D721Med (cell line): ENCODE data around the gene DHCR7.

ENCODE experiments used
- DNase-seq: peaks from one replicate; pipeline ENCODE4 v3.0.0; 2011; ENCODE audit warnings: low spot score; ENCODE audit not compliant: insufficient read length
- FAIRE-seq: peaks from 2 replicates; lab custom pipeline; 2011; peaks lifted over from hg19 to GRCh38; lab: Jason Lieb, UNC
- TF ChIP-seq, protein P1 (sequence below): IDR thresholded peaks from 2 replicates; pipeline ENCODE4 v1.5.1; 2012; ENCODE audit warnings: mild to moderate bottlenecking, control low read depth; ENCODE audit not compliant: insufficient read depth; ENCODE audit errors: missing control alignments

The DHCR7 gene

DNA sequence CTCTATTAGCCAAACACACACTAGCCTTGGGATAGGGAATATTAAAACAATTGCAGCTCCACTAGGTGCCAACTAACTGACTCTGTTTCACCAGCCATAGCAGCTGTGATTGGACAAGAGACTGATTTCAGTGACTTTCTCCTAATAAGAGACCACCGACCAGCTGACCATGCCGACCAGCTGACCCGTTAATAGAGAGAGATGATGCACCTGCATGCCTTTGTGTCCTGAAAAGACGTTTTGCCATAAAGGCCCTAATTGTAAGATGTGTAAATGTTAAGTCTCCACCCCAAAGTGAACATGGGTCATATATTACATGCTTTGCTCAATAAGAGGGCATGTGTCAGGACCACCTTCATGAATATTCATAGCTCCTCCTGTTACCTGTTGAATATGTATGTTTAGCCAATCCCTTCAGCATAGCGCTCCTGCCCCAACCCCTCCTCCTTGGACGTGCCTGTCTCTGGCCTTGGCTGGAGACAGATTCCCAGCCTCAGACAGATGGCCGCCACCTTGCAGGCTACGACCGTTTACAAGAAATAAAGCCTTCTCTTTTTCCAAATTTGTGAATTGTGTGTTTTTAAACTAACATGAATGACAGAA, 3.5 kb upstream of the DHCR7 start:
- DNase-seq (no peak), FAIRE-seq (no peak)
- TF ChIP-seq, protein P1, sequence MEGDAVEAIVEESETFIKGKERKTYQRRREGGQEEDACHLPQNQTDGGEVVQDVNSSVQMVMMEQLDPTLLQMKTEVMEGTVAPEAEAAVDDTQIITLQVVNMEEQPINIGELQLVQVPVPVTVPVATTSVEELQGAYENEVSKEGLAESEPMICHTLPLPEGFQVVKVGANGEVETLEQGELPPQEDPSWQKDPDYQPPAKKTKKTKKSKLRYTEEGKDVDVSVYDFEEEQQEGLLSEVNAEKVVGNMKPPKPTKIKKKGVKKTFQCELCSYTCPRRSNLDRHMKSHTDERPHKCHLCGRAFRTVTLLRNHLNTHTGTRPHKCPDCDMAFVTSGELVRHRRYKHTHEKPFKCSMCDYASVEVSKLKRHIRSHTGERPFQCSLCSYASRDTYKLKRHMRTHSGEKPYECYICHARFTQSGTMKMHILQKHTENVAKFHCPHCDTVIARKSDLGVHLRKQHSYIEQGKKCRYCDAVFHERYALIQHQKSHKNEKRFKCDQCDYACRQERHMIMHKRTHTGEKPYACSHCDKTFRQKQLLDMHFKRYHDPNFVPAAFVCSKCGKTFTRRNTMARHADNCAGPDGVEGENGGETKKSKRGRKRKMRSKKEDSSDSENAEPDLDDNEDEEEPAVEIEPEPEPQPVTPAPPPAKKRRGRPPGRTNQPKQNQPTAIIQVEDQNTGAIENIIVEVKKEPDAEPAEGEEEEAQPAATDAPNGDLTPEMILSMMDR: no peak

DNA sequence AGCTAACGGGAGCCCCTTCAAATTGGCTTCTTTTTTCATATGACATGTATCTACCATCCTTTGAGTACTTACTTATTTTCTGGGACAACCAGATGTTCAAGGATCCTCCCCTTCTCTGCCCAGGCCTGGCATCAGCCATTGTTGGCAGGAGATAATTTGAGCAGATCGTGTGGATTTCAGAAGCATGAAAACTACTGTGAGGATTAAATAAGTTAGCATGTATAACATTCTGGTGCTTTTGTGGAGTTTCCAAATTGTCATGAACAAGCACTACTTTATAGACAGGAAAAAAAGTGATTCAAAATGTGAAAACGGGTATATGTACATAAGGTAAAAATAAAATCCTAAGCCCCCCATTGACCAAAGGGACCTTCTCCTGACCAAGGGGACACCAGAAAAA, 2.7 kb upstream of the DHCR7 start:
- DNase-seq (no peak), FAIRE-seq (no peak)
- TF ChIP-seq, protein P1: no peak

DNA sequence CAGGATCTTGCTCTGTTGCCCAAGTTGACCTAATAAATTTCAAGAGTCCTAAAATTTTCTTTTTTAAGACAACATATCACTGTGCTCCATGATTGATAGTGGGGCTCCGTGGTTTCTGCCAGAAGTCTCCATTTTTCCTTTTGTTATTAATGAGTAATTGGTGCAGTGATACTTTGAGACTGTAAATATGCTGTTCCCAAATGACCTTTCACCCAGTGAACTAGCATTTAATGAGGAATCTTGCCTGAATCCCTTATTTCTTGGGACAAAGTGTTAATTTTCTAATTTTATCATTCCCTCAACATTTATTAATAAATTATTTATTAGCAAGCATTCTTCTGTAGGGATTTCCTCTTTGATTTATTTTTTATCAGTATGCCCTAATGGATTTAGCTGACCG, 2.3 kb upstream of the DHCR7 start:
- TF ChIP-seq, protein P1: no peak
- FAIRE-seq: no peak
- no peak for DNase-seq

DNA sequence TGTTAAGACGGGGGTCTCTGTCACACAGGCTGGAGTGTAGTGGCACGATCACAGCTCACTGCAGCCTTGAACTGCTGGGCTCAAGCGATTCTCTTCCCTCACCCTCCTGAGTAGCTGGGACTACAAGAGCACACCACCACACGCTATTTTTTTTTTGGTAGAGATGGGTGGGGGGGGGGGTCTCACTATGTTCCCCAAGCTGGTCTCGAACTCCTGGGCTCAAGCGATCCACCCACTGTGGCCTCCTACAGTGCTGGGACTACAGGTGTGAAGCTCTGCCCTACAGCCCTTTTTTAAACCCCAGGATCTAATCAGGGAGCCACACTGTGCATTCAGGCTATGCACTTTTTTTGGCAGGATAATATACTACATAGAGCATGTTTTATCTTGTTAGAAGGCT, 1.4 kb upstream of the DHCR7 start:
- DNase-seq (no peak), FAIRE-seq (no peak)
- TF ChIP-seq, protein P1: no peak

DNA sequence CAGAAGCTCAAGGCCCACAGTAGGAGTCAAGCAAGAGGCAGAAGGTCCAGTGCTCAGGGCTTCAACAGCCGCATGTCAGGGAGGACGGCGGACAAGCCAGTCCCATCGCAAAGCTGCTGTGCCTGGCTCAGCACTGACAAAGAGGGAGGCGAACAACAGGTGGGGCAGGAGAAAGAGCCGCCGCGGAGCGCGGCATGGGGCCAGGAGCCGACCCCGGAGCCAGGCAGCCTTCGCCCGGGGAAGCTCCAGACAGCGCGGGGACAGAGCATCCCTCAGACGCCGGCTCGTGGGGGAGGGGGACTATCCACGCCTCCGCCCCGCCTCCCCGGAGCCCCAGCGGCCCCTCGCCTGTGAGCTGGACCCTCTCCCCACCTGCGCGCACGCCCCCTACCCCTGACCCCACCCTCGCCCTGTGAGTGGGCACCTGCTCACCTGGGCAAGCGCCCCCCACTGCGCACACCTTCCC, 369 bp downstream of the DHCR7 start:
- TF ChIP-seq, protein P1: no peak
- DNase-seq (no peak), FAIRE-seq (no peak)

DNA sequence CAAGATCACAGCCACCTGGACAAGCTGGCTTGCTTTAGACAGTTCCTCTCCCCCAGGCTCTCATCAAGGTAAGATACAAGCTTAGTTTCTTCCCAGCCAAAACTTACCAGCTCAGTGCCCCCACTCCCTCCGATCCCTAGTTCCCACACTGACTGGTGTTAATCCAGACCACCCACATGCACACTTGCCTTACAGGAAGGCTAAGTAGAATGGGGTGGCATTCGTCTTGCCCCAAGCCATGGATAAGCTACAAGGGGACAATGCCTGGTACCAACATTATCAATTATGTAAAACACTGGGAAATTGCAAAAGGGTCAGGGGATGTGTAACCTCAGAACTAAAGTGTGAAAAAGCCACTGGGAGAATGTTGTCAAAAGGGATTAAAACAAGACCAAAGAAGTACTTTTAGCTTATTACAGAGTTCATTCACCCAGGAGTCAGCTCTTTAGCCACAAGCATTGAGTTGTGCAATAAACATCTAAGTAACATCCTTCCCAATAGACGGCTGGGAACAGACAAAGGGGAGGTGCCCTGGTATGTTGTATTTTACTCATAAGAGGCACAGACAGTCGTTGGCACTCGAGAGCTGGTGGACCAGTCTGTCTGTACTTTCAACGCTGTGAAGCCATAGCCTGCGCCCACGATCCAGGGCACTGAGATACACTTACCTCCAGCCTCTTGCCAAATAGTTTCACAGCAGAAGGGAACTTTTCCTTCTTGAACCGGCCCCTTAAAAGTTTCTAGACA, 1.1 kb downstream of the DHCR7 start:
- FAIRE-seq: no peak

DNA sequence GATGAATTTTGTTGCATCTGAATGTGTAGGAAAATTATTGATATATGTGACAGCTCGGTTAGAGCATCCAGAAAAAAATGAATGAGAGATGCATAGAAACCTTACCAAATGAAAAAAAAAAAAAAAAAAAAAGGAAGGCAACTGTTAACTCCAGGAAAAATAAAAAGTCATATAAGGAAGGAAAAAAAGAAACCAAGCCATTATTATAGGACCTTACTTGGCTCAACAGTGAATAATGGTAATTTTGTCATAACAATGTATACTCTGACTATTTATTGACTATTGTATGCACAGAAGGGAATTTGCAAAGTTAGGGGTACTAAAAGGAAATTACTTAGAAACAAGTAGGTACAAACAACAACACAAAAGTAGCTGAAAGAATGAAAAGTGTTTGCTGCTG, 2.0 kb downstream of the DHCR7 start:
- TF ChIP-seq, protein P1: no peak
- no peak for DNase-seq
- FAIRE-seq: no peak

More for the DNA sequence above, 1.1 kb downstream of the DHCR7 start:
- DNase-seq: no peak
- TF ChIP-seq, protein P1: no peak
